ENCODE measurements around the gene CACTIN.

The CACTIN gene

GRCh38 chr19:3577723-3578344 lies 48.8 kb downstream of the CACTIN start:
- TF ChIP-seq FOXM1 (IDR thresholded peaks at IDR 0.05; ENCODE audit: borderline replicate concordance, low read depth) = no peak
- TF ChIP-seq CEBPB (IDR thresholded peaks at IDR 0.05) = no peak
- no peak for TF ChIP-seq REST (IDR thresholded peaks at IDR 0.05; ENCODE audit: low read depth)
- no peak for TF ChIP-seq TEAD4 (IDR thresholded peaks at IDR 0.05)
- no peak for TF ChIP-seq CREB1 (IDR thresholded peaks at IDR 0.05; ENCODE audit: low read depth)
- TF ChIP-seq NFIC (IDR thresholded peaks at IDR 0.05) = no peak
- no peak for TF ChIP-seq TAF1 (IDR thresholded peaks at IDR 0.05; ENCODE audit: low read depth)
- no peak for TF ChIP-seq ZBTB7A (IDR thresholded peaks at IDR 0.05; ENCODE audit: low read depth)
- TF ChIP-seq RAD21 (IDR thresholded peaks at IDR 0.05; ENCODE audit: low read depth) = no peak
- TF ChIP-seq EGR1 (IDR thresholded peaks at IDR 0.05) = no peak
- TF ChIP-seq USF1 (IDR thresholded peaks at IDR 0.05) = no peak
- TF ChIP-seq YY1 (IDR thresholded peaks at IDR 0.05; ENCODE audit: low read depth) = no peak
- no peak for TF ChIP-seq TCF12 (IDR thresholded peaks at IDR 0.05; ENCODE audit: low read depth)
- no peak for TF ChIP-seq EP300 (IDR thresholded peaks at IDR 0.05; ENCODE audit: borderline replicate concordance)

- TF ChIP-seq TEAD4 (IDR thresholded peaks at IDR 0.05) (no peak), TAF1 (IDR thresholded peaks at IDR 0.05; ENCODE audit: low read depth) (no peak), CEBPB (IDR thresholded peaks at IDR 0.05) (no peak), NFIC (IDR thresholded peaks at IDR 0.05) (no peak), USF1 (IDR thresholded peaks at IDR 0.05) (no peak), REST (IDR thresholded peaks at IDR 0.05; ENCODE audit: low read depth) (no peak), CREB1 (IDR thresholded peaks at IDR 0.05; ENCODE audit: low read depth) (no peak), EP300 (IDR thresholded peaks at IDR 0.05; ENCODE audit: borderline replicate concordance) (no peak), MAX (IDR thresholded peaks at IDR 0.05) (no peak), RAD21 (IDR thresholded peaks at IDR 0.05; ENCODE audit: low read depth) (no peak), EGR1 (IDR thresholded peaks at IDR 0.05) (no peak)
These were observed 49.7 kb downstream of the CACTIN start for GRCh38 chr19:3576696-3577443.

DNA sequence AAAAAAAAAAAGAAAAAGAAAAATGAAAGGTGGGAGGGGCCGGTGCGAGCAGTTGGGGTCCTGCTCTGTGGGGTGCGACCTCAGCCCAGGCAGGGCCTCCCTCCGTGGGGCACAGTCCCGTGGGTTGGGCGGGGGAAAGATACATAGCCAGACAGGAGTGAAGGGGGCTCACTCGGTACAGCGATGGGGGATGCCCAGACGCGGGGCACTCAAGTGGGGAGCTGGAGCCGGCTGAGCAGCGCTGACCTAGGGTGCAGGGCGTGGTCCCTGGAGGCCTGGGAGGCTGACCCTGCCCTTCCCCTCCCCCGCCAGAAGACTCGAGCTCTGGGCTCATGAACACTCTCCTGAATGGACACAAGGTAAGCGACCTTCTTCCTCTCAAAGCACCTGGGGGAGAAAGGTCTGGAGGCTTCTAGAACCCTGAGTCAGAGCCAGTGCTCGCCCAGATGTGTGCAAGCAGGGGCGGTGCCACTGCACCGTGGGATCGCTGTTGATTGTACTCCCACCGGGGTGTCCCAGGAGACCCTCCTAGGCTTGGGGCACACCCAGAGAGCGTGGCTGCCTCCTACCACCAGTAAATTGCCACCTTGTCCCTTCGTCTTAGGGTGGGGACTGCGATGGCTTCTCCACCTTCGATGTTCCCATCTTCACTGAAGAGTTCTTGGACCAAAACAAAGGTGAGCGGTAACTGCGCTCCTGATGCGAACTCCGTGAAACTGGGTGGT lies 50.5 kb downstream of the CACTIN start:
- no peak for TF ChIP-seq NFIC (IDR thresholded peaks at IDR 0.05)
- TF ChIP-seq MAX (IDR thresholded peaks at IDR 0.05) = no peak
- no peak for TF ChIP-seq ZBTB7A (IDR thresholded peaks at IDR 0.05; ENCODE audit: low read depth)
- no peak for TF ChIP-seq TEAD4 (IDR thresholded peaks at IDR 0.05)

- no peak for TF ChIP-seq EP300 (IDR thresholded peaks at IDR 0.05; ENCODE audit: borderline replicate concordance)
These were observed 51.3 kb downstream of the CACTIN start for GRCh38 chr19:3575260-3575741.

DNA sequence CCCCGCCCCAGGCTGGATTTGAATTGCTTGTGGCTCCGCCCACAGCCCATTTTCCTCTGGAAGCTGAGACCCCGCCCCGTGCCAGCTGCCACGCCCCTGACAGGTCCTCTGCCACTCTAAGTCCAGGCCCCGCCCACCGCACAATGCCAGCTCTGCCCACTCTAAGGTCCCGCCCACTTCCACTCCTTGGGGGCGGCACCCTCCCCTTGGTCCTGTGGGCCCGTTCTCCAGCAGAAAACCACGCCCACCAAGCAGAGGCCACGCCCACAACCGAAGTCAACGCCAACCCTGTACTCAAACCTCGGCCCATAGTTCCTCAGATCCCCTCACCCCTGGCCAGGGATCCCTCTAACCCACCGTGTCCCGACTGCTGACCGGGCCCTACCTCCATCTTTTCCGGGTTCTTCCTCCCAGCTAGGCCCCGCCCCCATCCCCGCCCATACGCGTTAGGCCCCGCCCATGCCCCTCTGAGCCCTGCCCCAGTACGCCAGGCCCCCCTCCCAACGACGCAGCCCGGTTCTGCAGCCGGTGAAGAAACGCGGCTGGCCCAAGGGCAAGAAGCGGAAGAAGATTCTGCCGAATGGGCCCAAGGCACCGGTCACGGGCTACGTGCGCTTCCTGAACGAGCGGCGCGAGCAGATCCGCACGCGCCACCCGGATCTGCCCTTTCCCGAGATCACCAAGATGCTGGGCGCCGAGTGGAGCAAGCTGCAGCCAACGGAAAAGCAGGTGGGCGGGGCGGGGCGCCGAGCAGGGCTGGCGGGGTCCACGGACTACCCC lies 52.5 kb downstream of the CACTIN start:
- TF ChIP-seq YY1 (IDR thresholded peaks at IDR 0.05; ENCODE audit: low read depth) (peak; percentile 73), EGR1 (IDR thresholded peaks at IDR 0.05) (no peak)

Measured in Ishikawa (cell line).